Dermis microvascular lymphatic vessel endothelial cell (primary cell): ENCODE measurements around the gene SLX4IP. TPM values are rescaled to one million over a fixed set of nuclear protein-coding genes. Genes with fewer than 3 reads are reported as not detected.

Experiments
- DNase-seq, 2 donors: peaks; one replicate each; pipeline versions ENCODE4 v3.0.0 to v3.0.0-alpha.2; 2010; ENCODE audit warnings: low read depth in 2 of 2
- total RNA-seq: library from RNA; depleted of rRNA; stranded (reverse); fragments of >200 nt; gene quantifications from 2 replicates; pipeline ENCODE4 v1.2.1, GENCODE V29; 2014

Gene SLX4IP
- total RNA-seq, 1 donor from 2014 or later, result 2.6 TPM

DNA sequence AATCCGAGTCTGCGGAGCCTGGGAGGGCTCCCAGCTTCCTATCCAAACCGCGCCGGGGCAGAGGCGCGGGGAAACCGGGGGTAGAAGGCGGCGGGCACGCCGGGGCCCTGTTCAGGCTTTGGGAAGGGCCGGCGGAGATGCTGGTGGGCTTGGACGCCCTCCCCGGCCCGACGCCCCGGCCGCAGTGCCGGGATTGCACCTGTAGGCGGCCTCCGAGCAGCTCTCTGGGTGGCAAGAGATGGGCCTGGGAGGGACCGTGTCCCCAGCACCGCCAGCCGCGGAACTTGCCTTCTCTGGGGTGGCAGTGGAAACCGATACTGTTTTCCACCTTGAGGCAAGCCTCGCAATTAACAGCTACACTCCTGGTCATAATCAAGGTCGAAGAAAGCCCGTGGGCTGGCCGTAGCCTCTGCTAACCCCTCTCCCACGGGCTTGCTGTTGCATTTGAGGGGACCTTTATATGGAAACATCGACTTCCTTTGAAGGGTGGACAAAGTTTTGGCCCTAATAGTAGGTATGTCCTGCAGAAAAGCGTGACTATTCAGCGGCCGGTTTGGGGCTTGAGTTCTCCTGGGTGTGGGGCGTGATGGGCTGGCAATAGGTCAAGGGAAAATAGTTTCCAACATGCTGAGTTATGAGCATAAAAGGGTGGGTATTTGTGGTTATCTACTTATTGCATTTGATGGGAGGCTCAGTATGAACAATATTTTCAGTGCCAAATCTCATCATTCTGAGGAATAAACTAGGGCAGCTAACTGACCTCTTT lies 239.8 kb downstream of the SLX4IP start:
- DNase-seq, result peak; percentile 61 to 82

GRCh38 chr20:10675450-10675848 lies 240.3 kb downstream of the SLX4IP start:
- no peak for DNase-seq

- DNase-seq, result no peak
These were observed 241.4 kb downstream of the SLX4IP start for GRCh38 chr20:10676518-10676917.

Other genes with a start within 250 kb of the SLX4IP start
- under 0.01 TPM in 1 of 2 replicates, not detected in the other for gene SNAP25, start 216.5 kb upstream of the SLX4IP start, total RNA-seq
- gene MKKS, start 1.1 kb upstream of the SLX4IP start, total RNA-seq, result 3.7 and 4.2 TPM in 2 replicates
- gene JAG1, start 238.7 kb downstream of the SLX4IP start, total RNA-seq, result 104 and 113 TPM in 2 replicates